GM19467 (cell line): ENCODE measurements around the gene KANK3.
"Not testable (repeated sequence)": the region's sequence is repeated elsewhere in the genome, so short reads cannot be mapped to it uniquely, and the experiment has no call there.

Experiments used
- ATAC-seq: cut with Tn5 transposase; IDR thresholded peaks from one replicate; pipeline ENCODE4 v1.9.1; 2021; ENCODE audit warnings: mild to moderate bottlenecking, moderate library complexity; ENCODE audit not compliant: unreplicated experiment

The KANK3 gene

DNA sequence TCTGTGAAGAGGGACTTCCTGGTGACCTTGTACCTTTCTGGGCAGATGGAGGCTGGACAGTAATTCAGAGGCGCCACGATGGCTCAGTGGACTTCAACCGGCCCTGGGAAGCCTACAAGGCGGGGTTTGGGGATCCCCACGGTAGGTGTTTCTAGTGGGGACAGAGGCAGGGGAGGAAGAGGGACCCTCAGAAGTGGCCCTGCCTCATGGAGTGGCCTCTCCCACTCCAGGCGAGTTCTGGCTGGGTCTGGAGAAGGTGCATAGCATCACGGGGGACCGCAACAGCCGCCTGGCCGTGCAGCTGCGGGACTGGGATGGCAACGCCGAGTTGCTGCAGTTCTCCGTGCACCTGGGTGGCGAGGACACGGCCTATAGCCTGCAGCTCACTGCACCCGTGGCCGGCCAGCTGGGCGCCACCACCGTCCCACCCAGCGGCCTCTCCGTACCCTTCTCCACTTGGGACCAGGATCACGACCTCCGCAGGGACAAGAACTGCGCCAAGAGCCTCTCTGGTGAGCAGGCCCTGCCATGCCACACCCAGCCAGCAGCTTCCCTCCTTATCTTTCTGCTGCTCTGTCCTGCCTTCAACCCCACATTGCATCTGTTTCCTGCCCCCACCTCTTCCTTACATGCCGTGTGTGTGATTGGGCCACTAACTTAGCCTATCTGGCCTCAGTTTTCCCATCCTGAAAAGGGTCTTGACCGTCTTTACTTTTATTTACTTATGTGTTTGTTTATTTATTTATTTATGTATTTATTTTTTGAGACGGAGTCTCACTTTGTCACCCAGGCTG, 28.1 kb upstream of the KANK3 start:
- ATAC-seq = no peak

DNA sequence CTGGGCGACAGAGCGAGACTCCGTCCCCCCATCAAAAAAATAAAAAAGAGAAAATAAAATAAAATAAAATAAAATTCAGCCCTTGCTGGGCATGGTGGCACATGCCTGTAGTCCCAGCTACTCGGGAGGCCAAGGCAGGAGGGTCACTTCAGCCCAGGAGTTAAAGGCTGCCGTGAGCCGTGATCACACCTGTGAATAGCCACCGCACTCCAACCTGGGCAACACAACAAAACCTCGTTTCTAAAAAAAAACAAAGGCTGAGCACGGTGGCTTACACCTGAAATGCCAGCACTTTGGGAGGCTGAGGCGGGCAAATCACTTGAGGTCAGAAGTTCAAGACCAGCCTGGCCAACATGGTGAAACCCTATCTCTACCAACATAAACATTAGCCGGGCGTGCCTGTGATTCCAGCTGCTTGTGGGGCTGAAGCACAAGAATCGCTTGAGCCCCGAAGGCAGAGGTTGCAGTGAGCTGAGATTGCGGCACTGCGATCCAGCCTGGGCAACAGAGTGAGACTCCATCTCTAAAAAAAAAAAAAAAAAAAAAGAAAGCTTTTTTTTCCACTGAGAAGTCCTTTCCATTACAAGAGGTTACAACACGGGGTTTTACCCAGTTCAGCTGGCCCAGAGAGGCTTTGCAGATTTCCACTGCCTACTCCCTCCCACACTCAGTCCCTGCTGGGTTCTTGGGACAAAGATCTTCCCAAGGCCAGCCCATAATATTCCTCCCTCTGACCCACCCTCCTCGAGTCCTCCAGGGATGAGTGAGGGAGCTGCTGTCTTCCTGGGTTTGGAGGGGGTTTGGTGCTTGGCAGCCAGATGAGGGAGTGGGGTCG, 27.3 kb upstream of the KANK3 start:
- ATAC-seq = no peak

- ATAC-seq = no peak
Observed at GRCh38 chr19:8367327-8368001, 24.4 kb upstream of the KANK3 start.

DNA sequence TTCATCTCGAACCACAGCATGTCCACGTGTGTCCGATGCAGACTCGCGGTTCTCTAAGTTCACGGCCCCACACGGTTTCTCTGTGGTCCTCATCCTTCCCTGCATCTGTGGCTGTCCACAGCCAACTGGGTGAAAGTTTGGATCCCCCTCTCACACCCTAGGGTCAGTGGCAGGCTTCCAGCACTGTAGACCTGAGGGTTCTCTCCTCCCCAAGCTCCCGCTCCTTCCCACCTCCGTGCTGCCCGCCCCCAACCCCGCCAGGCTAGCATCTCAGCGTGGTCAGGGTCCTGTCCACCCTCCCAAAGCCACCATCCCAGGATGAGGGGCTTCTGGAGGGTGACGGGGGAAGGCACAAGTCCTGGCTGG, 23.9 kb upstream of the KANK3 start:
- ATAC-seq = no peak

DNA sequence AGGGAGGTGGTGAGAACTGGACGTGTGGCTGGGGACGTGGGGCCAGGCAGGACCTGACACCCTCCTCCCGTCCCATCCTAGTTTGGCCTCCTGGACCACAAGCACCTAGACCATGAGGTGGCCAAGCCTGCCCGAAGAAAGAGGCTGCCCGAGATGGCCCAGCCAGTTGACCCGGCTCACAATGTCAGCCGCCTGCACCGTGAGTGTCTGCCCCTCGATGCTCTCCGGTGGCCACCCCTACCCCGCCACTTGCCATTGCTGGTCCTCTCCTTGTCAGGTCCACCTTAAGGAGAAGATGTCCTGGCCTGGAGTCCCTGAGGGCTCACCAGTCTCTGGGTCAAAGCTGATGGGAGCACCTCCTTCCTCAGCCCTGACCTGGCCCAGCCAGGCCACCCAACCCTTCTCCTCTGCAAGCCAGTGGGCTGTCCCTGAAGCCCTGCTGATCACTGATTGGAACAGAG, 23.1 kb upstream of the KANK3 start:
- no peak for ATAC-seq

- no peak for ATAC-seq
Observed at GRCh38 chr19:8363803-8364771, 21.0 kb upstream of the KANK3 start, which contains the start of gene ANGPTL4. Gene ANGPTL4, plus strand, starts transcription at chr19:8364155. Its CDS starts 167 bp downstream, at chr19:8364322.

DNA sequence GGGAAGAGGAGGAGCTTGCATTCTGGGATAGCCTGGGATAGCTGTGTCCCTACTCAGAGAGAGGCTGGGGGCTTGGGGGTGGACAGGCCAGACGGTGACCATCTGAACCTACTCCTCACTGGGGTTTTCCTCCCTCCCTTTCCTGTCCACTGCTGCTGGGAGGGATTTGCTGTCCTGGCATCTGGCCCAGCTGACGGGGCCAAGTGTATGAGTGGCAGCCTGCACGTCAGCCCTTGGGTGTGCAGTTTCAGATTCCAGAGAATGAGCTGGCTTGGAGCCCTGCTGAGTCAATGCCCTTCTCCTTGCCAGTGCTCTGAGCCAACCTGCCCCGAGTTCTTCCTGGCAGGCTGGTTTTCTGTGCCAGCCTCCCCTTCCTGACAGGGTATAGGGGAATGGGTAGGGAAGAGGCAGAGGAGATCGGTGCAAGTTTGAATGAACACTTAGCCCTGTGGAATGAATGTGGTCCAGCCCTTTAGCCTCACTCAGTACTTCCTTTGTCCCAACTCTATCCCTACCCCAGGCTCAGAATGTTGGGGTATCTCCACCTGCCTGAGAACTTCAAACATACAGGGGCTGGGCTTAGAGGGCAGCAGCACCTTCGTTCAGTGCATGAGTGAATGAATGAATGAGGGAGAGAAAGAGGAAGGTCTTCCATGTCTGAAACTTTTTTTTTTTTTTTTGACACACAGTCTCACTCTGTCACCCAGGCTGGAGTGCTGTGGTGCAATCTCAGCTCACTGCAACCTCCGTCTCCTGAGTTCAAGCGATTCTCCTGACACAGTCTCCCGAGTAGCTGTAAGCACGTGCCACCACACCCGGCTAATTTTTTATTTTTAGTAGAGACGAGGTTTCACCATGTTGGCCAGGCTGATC, 19.1 kb upstream of the KANK3 start:
- no peak for ATAC-seq

DNA sequence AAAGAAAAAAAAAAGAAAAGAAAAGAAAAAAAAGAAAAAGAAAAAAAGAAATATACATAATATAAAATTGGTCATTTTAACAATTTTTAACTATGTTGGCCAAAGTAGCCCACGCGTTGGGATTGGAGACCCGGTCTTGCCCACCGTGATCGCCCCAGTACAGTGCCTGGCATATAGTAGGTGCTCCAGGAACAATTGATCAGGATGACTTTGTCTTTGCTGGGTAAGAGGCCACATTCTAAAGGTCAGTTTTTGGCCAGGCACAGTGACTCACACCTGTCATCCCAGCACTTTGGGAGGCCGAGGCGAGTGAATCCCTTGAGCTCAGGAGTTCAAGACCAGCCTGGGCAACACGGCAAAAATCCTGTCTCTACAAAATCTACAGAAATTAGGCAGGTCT, 17.1 kb upstream of the KANK3 start:
- ATAC-seq = no peak

GRCh38 chr19:8358948-8359347, 15.9 kb upstream of the KANK3 start:
- ATAC-seq = no peak

- ATAC-seq = no peak
Observed at GRCh38 chr19:8357007-8357521, 14.0 kb upstream of the KANK3 start.

DNA sequence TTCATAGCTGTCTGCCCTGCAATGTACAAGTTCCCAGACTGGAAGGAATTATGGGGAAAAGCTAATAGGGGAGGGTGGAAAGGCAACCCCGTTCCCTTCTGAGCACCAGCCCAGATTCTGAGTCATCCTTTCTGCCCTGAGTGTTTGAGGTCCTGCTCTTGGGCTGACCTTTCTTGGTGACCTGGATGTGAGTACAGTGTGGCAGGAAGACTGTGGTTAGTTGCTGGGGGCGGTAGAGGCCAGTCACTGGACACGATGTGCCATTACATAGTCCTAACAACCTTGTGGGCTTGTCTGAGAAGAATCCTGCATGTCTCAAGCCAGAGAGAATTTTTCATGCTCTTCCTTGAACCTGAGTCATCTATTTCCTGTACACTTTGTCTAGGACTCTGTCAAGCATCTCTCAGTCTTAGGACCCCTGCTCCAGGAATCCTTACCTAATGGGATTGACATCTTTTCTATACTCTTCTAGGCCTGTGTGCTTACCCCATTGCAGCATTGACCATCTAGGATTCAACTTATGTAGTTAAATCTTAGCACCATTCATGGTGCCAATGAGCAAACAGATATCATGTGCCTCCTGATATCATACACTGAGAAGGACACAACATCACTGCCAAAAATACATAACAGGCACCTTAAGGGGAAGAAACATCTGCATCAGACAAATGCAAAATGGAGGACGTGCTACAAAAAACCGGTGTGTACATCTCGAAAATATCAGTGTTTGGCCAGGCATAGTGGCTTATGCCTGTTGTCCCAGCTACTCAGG, 12.8 kb upstream of the KANK3 start:
- no peak for ATAC-seq

GRCh38 chr19:8352845-8353244, 9.8 kb upstream of the KANK3 start:
- not testable (repeated sequence) for ATAC-seq

GRCh38 chr19:8352134-8352827, 9.2 kb upstream of the KANK3 start:
- no peak for ATAC-seq

GRCh38 chr19:8349629-8350372, 6.7 kb upstream of the KANK3 start:
- not testable (repeated sequence) for ATAC-seq

- ATAC-seq = no peak
Observed at GRCh38 chr19:8343483-8343844, 402 bp upstream of the KANK3 start.

- no peak for ATAC-seq
Observed at GRCh38 chr19:8342316-8342683, 762 bp downstream of the KANK3 start.

DNA sequence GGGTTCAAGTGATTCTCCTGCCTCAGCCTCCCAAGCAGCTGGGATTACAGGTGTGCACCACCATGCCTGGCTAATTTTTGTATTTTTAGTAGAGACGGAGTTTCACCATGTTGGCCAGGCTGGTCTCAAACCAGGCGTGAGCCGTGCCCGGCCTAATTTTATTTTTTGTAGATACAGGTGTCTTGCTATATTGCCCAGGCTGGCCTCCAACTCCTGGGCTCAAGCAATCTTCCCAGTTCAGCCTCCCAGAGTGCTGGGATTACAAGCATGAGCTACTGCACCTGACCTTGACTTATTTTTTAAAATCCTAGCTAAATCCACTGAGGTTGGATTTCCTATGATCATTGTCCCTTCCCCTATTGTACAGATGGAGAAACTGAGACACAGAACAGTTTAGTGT, 1.6 kb downstream of the KANK3 start:
- not testable (repeated sequence) for ATAC-seq
